ENCODE results near the gene MCC.

DNA sequence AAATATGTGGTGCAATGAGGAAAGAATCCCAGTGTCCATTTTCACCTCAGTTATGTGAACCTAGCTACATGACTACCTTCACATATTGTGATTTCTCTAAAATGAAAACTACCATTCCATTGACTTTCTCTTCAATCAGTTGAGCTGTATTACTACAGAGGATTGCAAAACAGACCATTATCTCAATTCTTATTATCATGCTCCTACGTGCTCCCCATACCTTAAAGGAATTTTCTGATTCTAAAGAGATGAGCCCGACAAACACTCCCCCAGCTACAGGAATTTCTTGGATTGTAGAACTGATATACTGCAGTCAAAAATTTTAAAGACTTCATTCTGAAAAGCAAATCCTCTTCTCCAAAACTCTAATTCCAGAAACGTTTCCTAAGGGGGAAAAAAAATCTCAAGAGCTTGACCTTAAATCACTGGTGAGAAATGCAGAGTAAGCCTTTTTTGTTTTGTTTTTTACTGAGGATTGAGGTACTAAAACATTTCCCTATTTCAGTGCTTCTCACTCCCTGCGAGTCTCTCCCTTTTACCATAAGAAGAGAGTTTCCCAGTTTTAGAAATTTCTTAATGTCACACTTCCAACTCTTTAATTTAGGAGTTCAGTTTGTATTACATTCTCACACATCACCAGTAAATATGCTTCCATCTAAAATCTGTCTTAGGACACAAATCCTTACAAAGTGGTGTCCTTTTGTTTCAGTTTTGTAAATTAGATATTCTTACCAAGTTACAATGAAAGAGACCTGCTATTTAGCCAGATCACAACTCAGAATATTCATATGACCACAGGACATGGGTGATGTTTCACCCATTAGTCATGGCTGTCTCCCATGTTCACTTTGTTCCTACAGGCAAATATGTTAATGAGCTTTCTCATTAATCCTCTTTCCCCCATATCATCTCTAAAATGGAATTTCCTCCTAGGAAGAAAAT is 257.3 kb downstream of the MCC start:
- TF ChIP-seq, protein P1, sequence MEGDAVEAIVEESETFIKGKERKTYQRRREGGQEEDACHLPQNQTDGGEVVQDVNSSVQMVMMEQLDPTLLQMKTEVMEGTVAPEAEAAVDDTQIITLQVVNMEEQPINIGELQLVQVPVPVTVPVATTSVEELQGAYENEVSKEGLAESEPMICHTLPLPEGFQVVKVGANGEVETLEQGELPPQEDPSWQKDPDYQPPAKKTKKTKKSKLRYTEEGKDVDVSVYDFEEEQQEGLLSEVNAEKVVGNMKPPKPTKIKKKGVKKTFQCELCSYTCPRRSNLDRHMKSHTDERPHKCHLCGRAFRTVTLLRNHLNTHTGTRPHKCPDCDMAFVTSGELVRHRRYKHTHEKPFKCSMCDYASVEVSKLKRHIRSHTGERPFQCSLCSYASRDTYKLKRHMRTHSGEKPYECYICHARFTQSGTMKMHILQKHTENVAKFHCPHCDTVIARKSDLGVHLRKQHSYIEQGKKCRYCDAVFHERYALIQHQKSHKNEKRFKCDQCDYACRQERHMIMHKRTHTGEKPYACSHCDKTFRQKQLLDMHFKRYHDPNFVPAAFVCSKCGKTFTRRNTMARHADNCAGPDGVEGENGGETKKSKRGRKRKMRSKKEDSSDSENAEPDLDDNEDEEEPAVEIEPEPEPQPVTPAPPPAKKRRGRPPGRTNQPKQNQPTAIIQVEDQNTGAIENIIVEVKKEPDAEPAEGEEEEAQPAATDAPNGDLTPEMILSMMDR (conservative IDR thresholded peaks at IDR 0.05; ENCODE audit: low read depth, low read length): no peak
- TF ChIP-seq EZH2 (IDR thresholded peaks at IDR 0.05; ENCODE audit: low read length, unreplicated experiment): no peak

Measured in PC-3 (cell line).